Measurements from ENCODE around the gene ADAMTSL4.
"Not testable (repeated sequence)": the region's sequence is repeated elsewhere in the genome, so short reads cannot be mapped to it uniquely, and the experiment has no call there.

ADAMTSL4 gene

DNA sequence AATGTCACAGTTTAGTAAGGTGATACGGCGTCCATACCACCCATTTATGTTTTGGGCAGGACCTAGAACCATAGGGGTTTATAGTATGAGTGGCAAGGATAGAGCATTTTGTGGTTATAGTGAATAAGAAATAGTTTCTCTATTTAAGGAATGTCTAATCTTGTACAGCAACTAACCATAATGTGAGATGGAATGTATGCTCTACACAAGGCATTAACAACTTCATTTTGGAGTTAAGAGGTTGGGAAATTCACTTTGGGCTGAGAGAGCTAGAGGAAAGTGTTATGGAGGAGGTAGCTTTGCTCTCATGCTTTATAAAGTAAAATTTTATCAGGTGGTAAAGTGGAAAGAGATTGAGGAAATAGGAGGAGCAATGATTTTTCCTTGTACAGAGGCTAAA is 33.2 kb downstream of the ADAMTSL4 start:
- no peak for DNase-seq (ENCODE audit: low read depth)

DNA sequence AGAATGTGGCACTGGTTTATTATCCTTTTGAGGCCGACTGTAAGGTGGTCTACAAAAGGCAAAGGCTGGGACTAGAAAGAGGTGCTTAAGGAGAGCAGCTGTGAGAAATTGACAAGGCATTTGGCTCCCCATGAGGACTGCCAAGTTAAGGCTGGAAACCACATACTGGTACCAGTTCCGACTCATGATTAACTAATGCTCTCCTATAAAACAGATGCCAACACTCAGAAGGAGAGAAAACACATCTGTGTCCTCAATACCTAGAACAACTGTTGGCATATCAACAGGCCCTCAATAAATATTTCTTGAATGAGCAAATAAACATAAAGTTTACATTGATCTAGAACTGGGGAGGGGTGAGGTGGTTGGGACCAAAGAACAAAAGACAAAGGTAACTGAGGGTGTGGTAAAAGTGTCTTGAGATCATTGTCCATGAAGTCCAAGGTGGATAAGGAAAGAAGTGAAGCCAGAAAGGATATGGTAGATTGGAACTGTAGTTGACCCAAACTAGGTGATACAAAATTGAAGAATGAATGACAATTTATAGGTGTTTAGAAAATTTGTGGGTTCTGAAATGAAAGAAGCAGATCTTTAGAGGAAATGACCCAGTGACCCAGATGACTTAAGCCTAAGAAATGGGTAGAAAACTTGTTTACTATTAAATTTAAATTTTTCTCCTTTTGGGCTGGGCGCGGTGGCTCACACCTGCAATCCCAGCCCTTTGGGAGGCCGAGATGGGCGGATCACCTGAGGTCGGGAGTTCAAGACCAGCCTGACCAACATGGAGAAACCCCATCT is 47.1 kb downstream of the ADAMTSL4 start:
- peak; percentile 31 for DNase-seq (ENCODE audit: low read depth)

DNA sequence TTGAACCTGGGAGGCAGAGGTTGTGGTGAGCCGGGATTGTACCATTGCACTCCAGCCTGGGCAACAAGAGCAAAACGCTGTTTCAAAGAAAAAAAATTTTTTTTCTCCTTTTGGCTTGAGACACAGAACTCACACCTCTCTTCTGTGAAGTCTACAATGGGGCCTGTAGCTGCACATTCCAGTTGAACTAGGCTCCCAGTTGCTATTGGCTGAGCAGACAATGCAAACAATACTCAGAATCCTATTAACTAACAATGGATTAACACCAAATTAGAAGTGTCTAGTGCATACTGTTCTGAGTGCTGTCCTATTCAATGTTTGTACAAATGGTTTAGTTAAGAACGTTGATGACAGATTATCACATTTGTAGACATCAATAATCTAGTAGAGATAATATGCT is 47.8 kb downstream of the ADAMTSL4 start:
- no peak for DNase-seq (ENCODE audit: low read depth)

DNA sequence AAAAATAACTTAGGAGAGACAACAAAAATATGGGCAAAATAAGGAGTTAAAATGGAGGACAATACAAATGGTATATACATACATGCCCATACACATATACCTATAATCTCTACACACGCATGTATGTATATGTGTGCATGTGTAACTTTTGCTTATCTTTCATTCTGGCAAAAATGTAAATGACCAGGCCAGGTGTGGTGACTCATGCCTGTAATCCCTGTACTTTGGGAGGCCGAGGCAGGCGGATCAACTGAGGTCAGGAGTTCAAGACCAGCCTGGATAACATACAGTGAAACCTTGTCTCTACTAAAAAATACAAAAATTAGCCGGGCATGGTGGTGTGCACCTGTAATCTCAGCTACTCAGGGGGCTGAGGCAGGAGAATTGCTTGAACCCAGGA is 49.1 kb downstream of the ADAMTSL4 start:
- DNase-seq (ENCODE audit: low read depth) = not testable (repeated sequence)

DNA sequence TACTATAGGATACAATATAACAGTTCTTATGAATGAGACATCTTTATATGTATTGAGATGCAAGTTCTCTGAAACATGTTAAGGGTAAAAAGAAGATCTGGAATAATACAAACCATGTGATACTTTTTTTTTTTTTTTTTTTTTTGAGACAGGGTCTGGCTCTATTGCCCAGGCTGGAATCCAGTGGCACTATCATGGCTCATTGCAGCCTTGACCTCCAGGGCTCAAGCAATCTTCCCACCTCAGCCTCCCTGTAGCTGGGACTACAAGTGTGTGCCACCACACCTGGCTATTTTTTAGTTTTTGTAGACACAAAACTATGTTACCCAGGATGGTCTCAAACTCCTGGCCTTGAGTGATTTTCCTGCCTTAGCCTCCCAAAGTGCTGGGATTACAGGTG is 52.3 kb downstream of the ADAMTSL4 start:
- DNase-seq (ENCODE audit: low read depth) = no peak

DNA sequence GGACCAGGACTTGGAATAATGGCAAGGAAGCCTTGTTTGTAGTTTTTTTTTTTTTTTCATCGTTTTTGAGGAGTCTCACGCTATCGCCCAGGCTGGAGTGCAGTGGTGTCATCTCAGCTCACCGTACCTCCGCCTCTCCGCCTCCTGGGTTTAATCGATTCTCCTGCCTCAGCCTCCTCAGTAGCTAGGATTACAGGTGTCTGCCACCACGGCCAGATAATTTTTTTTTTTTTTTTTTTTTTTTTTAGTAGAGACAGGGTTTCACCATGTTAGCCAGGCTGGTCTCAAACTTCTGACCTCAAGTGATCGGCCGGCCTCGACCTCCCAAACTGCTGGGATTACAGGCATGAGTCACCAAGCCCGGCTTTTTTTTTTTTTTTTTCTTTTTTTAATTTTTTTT is 53.2 kb downstream of the ADAMTSL4 start:
- not testable (repeated sequence) for DNase-seq (ENCODE audit: low read depth)

DNA sequence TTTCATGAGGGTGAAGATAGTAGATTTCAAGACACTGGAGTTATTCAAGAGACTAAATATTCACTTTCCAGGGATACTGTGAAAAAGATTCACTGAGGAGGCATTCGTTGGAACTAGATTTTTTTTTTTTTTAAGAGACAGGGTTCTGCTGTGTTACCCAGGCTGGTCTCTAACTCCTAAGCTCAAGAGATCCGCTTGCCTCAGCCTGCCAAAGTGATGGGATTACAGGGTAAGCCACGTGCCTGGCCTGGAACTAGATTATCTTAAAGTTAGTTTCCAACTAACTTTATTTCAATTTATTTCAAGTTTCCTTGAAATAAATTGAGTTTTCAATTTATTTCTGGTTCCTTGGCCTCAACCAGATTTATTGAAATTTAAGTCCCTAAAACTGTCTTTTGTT is 54.5 kb downstream of the ADAMTSL4 start:
- DNase-seq (ENCODE audit: low read depth) = no peak

DNA sequence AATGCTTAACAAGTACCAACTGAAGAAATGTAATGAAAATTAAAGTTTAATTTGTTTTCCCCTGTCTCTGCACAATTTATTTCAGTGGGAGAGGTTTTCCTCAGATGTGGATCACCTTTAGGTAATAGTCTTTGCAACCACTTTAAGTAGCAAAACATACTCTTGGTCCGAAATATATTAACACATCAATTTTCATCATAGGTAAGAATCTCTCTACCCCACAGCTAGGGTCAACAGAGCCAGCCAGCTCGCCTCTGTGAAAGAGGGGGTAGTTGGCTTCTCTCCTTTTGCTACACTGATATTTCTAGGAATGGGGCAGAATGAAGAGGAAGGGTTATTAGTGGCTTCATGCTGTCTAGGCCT is 55.0 kb downstream of the ADAMTSL4 start:
- DNase-seq (ENCODE audit: low read depth) = no peak

DNA sequence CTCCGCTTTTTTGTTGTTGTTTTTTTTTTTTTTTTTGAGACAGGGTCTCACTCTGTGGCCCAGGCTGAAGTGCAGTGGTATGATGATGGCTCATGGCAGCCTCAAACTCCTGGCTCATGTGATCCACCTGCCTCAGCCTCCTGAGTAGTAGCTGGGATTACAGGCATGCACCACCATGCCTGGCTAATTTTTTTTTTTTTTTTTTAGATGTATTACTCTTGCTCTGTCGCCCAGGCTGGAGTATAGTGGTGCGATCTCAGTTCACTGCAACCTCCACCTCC is 56.2 kb downstream of the ADAMTSL4 start:
- DNase-seq (ENCODE audit: low read depth) = not testable (repeated sequence)

DNA sequence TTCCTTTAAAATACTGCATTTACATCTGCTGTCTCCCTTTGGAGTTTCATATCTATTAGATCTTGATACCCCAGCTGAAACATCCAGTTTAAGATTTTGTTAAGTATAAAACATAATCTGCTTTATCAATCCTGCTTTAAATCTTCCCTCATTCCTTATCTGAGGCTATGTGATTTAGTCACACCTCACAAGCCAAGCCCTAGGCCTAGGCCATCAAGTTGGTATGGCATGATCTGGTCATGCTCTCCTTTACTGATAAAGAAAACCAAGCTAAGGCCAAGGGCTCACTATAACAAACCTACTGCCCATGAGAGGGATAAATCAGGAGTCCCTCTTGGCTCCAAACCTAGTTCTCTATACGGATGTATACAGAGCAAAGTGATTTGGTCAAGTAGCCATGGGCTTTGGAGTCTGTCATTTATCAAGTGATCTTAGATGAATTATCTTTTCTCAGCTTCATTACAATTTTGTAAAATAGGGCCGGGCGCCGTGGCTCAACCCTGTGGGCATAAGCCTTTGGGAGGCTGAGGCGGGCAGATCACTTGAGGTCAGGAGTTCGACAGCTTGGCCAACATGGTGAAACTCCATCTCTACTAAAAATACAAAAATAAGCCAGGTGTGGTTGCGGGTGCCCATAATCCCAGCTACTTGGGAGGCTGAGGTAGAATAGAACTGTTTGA is 57.4 kb downstream of the ADAMTSL4 start:
- no peak for DNase-seq (ENCODE audit: low read depth)

DNA sequence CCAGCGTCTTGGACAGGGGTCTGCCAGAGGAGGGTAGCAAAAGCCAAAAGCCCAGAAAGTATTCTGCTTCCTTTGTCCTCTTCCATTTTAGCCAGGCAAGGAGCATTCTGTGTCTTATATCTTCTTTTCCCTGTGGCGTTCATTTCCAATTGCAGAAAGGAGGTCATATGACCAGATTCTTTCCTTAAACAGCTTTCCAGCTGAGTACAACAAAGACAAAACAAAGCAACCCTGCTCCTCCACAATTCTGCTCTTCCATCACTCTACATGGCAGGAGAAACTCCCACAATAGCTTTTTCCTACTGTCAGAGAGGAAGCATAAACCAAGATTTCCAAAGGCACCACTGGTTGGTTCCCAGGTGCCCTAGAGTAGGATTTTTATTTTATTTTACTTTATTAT is 60.5 kb downstream of the ADAMTSL4 start:
- peak; percentile 30 for DNase-seq (ENCODE audit: low read depth)

Data from fibroblast of gingiva (primary cell).